ENCODE results near the gene KIF21B. TPM values are rescaled to one million over a fixed set of nuclear protein-coding genes. Genes with fewer than 3 reads are reported as not detected.
A peak's percentile ranks its signal among the peaks of the same experiment; 100 is the strongest.

The KIF21B gene
- total and polyA plus RNA-seq, 2 of the 8 experiments (the other 6 are each of a cell fraction or from before 2014, with no cell fraction given), result 10.8 to 26.5 TPM

DNA sequence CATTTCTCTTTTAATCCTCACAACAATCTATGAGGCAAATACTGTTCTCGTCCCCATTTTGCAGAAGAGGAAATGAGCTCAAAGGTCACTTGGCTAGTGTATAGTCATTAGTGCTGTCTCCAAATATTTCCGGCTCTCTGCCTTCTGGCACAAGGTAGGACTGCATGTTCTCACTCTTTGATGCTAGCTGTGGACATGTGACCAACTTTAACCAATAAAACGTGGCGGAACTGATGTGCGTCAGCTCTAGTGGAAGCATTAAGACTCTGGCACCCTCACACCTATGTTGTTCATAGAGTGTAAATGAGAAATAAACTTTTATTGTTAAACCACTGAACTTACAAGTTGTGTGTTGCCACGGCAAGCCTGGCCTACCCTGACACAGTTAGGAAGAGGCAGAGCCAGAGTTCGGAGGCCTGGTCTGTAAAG is 5.0 kb upstream of the KIF21B start:
- no peak for DNase-seq (ENCODE audit: low read depth in 1 of 2, low spot score in 2 of 2)
- CTCF ChIA-PET (ENCODE audit: partially characterized antibody), result interaction anchor here (1.1 to 23.5 kb wide), 7 partner anchors 10 to 80 kb away, joined by 3 to 532 read pairs (median 4); no protein-coding TSS in a partner anchor
- no peak overlapping the region for H2BK15ac ChIP-seq (ENCODE audit: low read length)

More for the DNA sequence above, 5.0 kb upstream of the KIF21B start:
- Histone ChIP-seq H3K4me3 (ENCODE audit: extremely low read depth in 1 of 4, insufficient read depth in 2 of 4, low read depth in 3 of 4, low read length in 4 of 4) (no peak overlapping the region), H4K91ac (replicated peaks; ENCODE audit: insufficient read length, low read length) (no peak overlapping the region), H2BK20ac (ENCODE audit: low read length) (no peak overlapping the region), H3K56ac (replicated peaks; ENCODE audit: insufficient read length, low read depth, low read length) (no peak overlapping the region), H3K79me2 (ENCODE audit: control insufficient read depth in 1 of 2, insufficient read depth in 2 of 2, low read length in 2 of 2) (no peaks in the 10 kb centered on the region), H3K9ac (replicated peaks in 1 of 4; ENCODE audit: extremely low read depth in 1 of 4, low read depth in 3 of 4, low read length in 3 of 4) (no peak overlapping the region), H4K20me1 (replicated peaks in 1 of 2; ENCODE audit: control insufficient read depth in 1 of 2, insufficient read depth in 2 of 2, low read length in 2 of 2) (peaks cover 0 to 1% of the 10 kb centered on the region in 2 experiments), H3K9me3 (ENCODE audit: insufficient read depth in 2 of 2, low read depth in 1 of 2, low read length in 1 of 2) (no peaks in the 10 kb centered on the region), H3K4me2 (ENCODE audit: insufficient read depth in 1 of 2, low read depth in 2 of 2, low read length in 2 of 2) (no peak overlapping the region), H3K18ac (ENCODE audit: extremely low read depth, low read length) (no peak overlapping the region), H3K23me2 (ENCODE audit: low read depth, low read length) (peaks cover 7% of the 10 kb centered on the region; the same call in 1 of the 2 replicates), H2AK5ac (ENCODE audit: low read depth, low read length) (no peak overlapping the region), H4K5ac (ENCODE audit: insufficient read length, low read depth, low read length) (no peak overlapping the region), H2BK120ac (replicated peaks; ENCODE audit: low read depth, low read length) (no peak overlapping the region), H4K8ac (ENCODE audit: extremely low read depth, insufficient read depth, low read length) (no peak overlapping the region), H3K4ac (replicated peaks; ENCODE audit: insufficient read length, low read depth, low read length) (no peak overlapping the region), H3K36me3 (ENCODE audit: control insufficient read depth in 2 of 4, insufficient read depth in 4 of 4, low read length in 3 of 4) (peaks cover 0 to 5% (median 0%) of the 10 kb centered on the region in 4 experiments; a peak in 3 of 8 replicates), H2BK12ac (ENCODE audit: low read depth, low read length) (no peak overlapping the region), H3K27ac (ENCODE audit: low read depth, low read length) (no peak overlapping the region), H3K23ac (ENCODE audit: insufficient read length) (no peak overlapping the region), H3K27me3 (replicated peaks in 1 of 4; ENCODE audit: control insufficient read depth in 3 of 4, extremely low read depth in 1 of 4, insufficient read depth in 3 of 4, low read length in 3 of 4) (no peaks in the 10 kb centered on the region), H3K79me1 (ENCODE audit: low read depth, low read length) (no peaks in the 10 kb centered on the region), H2BK5ac (ENCODE audit: low read depth, low read length) (no peak overlapping the region), H2AFZ (ENCODE audit: low read length) (no peak overlapping the region), H3K14ac (ENCODE audit: insufficient read length) (no peak overlapping the region), H3K4me1 (replicated peaks in 1 of 4; ENCODE audit: control insufficient read depth in 3 of 4, insufficient read depth in 4 of 4, low read length in 3 of 4) (peaks cover 5 to 18% (median 13%) of the 10 kb centered on the region in 4 experiments)
- no peak for FAIRE-seq
- 92% methylated on average over 7 of the region's 7 CpGs; no CpG with 5 or more reads in 1 of the 2 experiments for WGBS, 2 experiments (ENCODE audit: extremely low coverage in 1 of 2, insufficient coverage in 1 of 2, insufficient read length in 1 of 2, insufficient replicate concordance in 2 of 2, low coverage in 1 of 2, low lambda C conversion rate in 2 of 2, missing lambda C conversion rate in 1 of 2)
- no peak for TF ChIP-seq POU5F1 (IDR thresholded peaks at IDR 0.05; ENCODE audit: low read depth, low read length)
- TF ChIP-seq GABPA (IDR thresholded peaks at IDR 0.05; ENCODE audit: borderline replicate concordance, insufficient read depth, low read length), result no peak
- TF ChIP-seq TAF1 (IDR thresholded peaks at IDR 0.05; ENCODE audit: low read depth, low read length), result no peak
- TF ChIP-seq, protein P1, sequence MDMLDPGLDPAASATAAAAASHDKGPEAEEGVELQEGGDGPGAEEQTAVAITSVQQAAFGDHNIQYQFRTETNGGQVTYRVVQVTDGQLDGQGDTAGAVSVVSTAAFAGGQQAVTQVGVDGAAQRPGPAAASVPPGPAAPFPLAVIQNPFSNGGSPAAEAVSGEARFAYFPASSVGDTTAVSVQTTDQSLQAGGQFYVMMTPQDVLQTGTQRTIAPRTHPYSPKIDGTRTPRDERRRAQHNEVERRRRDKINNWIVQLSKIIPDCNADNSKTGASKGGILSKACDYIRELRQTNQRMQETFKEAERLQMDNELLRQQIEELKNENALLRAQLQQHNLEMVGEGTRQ (IDR thresholded peaks at IDR 0.05; ENCODE audit: low read length), result 0 out of 2 replicates have a peak, but pooled peaks have one; percentile 31
- TF ChIP-seq CBX8 (IDR thresholded peaks at IDR 0.05; ENCODE audit: borderline replicate concordance, low read depth, low read length), result no peak
- POLR2A ChIA-PET (ENCODE audit: partially characterized antibody), result interaction anchor here (1.3 kb wide), 1 partner anchor 30 kb away, joined by 3 read pairs; no protein-coding TSS in a partner anchor
